Fibroblast of pulmonary artery (primary cell): ENCODE results near the gene PCP2.
A peak's percentile ranks its signal among the peaks of the same experiment; 100 is the strongest.

Source experiments
- DNase-seq: peaks from one replicate; pipeline ENCODE4 v3.0.0-alpha.2; 2010; ENCODE audit warnings: low read depth
- H3K4me3 ChIP-seq: replicated peaks from 2 replicates; pipeline ENCODE4 v1.5.1; 2011; ENCODE audit warnings: low read depth, mild to moderate bottlenecking, control low read depth, low read length, moderate library complexity
- TF ChIP-seq, protein P1 (sequence below): IDR thresholded peaks from 2 replicates; pipeline ENCODE4 v1.5.1; 2011; ENCODE audit warnings: mild to moderate bottlenecking, control low read depth, low read length, inconsistent platforms; ENCODE audit errors: missing control alignments

PCP2 gene

DNA sequence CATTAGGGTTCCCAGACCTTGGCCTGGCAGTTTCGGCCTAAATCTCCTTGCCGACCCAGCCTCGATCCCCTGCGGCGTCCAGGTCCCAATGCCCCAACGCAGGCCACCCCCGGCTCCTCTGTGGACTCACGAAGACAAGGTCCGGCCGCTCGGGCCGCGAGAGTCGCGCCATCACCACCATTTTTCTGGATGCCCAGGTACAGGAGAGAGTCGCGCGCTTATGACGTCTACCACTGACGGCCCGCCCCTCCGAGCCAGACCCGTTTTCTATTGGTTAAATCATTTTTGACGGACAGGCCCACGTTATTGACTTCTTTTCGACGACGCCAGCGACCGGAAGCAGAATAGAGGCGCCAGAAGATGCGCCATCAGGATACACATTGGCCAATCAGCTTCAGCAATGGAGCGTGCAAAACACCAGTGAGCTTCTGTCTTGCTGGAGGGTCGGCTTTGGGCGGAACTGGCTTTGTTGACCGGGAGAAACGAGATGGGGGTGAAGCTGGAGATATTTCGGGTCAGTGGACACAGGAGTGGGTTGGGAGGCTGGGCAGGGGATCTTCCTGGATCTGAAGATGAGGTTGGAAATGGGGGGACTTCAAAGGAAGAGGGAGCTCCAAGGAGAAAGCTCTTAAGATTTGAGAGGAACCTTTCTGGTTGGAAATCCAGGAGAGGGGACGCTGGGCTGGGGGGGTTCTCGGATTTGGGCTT, 4.0 kb downstream of the PCP2 start, which contains the start of the genes PET100 and XAB2:
Gene PET100 (plus strand): TSS at position 447 of the 708 bp plus-strand sequence. CDS start 41 bp downstream, at position 488.
Gene XAB2 (minus strand): TSS at position 199 of the 708 bp plus-strand sequence. CDS start 18 bp downstream, at position 181.
- TF ChIP-seq, protein P1, sequence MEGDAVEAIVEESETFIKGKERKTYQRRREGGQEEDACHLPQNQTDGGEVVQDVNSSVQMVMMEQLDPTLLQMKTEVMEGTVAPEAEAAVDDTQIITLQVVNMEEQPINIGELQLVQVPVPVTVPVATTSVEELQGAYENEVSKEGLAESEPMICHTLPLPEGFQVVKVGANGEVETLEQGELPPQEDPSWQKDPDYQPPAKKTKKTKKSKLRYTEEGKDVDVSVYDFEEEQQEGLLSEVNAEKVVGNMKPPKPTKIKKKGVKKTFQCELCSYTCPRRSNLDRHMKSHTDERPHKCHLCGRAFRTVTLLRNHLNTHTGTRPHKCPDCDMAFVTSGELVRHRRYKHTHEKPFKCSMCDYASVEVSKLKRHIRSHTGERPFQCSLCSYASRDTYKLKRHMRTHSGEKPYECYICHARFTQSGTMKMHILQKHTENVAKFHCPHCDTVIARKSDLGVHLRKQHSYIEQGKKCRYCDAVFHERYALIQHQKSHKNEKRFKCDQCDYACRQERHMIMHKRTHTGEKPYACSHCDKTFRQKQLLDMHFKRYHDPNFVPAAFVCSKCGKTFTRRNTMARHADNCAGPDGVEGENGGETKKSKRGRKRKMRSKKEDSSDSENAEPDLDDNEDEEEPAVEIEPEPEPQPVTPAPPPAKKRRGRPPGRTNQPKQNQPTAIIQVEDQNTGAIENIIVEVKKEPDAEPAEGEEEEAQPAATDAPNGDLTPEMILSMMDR, result no peak
- peak within 1 kb of the TSS; percentile 100 for H3K4me3 ChIP-seq
- DNase-seq, result peak; percentile 99

DNA sequence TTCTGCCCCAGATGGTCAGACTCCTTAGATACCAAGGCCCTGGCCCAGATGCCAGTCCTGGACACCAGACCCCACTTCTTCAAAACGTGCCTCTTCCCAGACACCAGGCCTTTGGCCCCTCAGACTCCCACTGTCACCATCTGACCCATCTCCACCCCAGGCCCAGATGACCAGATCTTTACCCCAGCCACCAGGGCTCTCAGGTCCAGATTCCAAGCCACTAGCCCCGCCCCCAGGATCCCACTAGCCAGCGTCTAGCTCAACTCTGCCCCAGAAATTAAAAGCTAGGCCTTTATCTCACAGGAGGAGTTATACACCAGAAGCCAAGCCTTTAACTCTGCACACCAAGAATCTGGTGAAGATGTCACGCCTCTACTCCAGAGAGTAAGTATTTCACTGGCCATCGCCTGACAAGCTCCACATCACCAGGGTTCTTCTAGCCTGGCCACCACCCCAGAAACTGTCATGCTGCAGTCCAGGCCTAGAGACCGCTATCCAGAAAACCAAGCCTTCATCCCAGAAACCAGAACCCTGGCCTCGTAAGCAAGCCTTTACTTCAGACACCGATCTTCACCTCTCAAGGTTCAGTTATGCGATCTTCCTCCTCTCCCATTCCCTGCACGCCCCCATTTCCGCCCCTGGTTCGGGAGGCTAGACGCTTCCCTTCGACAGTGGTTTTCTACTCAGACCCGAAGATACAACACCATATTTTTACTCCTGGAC, 4.8 kb downstream of the PCP2 start:
- TF ChIP-seq, protein P1, result no peak
- peak overlapping the region; percentile 100 for H3K4me3 ChIP-seq
- no peak for DNase-seq

DNA sequence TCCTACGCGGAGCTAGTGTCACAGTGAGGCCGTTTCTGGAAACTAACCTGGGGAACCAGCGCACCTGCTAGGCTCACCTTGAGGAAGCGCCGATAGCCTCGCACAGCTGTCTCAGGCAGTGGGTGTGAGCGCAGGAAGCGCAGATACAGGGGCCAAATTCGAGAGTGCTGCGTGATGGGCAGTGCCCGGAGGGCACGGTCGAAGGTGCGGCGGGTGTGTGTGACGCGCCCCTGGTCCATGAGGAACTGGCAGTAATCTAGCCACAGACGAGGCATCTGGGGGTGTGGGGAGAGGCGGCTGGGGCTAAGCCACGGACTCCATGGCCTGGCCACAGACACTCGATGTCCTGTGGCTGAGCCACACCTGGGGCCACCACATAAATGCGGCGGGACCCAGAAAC, 6.4 kb downstream of the PCP2 start:
- H3K4me3 ChIP-seq, result no peak overlapping the region
- DNase-seq, result no peak
- TF ChIP-seq, protein P1, result no peak

DNA sequence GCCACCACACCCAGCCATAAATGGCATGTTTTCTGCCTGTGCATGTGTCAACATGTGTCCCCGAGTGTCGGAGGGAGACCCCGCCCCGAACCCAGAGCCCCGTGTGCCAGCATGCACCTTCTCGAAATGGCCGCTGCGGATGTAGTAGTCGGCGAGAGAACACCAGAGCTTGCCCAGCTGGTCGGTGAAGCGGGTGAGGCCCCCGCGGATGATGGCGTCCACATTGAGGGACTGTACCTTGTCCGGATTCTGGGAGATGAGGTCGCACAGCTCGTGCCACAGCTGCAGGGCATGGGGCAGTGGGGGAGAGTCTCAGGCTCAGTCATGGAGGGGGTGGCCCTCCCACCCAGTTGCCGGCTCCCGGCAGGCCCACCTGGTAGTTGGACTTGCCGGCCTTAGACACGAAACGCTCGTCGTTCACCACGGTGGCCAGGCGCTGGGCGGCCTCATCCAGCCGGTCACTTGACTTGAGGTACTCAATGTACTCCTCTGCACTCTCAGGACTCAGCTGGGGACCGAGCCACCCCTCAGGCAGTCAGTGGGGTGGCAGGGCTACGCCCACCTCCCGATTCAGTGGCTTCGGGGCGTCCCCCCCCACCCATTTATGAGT, 7.7 kb downstream of the PCP2 start:
- H3K4me3 ChIP-seq, result no peak overlapping the region
- TF ChIP-seq, protein P1, result no peak
- no peak for DNase-seq

DNA sequence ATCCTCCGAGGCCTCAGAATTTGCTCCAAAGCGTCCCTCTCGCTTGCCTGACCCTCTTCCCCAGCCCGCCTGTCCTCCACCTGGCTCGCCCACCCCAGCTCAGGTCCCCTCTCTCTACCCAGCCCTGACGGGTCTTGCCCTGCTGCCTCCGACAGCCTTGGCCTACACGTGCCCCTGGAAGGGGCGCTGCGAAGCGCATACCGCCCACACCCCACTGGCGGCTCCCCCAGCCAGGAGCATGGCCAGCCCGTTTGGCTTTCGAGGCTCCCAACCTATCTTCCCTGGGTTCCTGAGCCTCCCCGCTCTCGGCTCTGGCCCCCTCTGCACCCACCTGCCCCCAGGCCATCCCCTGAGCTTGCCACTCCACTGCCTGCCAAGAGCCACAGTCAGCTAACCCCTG, 8.7 kb downstream of the PCP2 start:
- no peak for DNase-seq
- no peak overlapping the region for H3K4me3 ChIP-seq
- TF ChIP-seq, protein P1, result no peak

DNA sequence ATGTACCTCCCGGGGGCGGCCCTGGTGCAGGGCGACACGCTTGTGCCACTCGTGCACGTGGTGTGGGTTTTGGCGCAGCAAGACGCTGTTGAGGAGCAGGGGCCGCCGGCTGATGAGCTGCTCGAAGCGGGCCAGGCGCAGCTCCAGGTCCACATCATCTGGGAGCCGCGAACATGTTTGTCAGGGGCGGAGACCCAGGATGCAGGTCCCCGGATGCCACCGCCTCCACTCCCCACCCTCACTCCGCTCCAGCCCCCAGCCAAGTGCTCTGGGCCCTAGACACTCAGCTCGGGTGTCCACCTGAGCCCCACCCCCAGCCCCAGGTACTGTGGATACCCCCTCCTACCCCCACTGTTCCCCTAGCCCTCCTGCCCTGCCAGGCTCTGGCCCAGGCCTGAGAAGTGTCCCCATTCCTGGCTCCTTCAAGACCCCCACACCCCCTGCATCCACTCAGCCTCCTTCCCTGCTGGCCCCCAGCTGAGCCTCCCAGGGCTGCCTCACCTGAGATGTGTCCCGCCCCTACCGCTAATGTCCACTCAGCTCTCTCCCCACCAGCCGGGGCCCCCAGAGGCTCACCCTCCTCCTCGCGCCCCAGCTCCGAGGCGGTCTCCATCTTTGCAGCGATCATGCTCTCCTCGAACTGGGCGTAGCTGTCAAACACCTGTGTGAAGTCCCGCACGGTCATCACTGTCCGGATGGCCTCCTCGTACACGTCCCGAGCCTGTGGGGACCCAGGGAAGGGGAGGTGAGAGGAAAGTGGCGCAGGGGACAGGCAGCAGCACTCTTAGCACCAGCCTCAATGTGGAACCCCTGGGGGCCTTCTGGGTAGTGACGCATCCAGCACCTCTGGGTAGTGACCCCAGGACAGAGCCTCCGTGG, 9.6 kb downstream of the PCP2 start:
- TF ChIP-seq, protein P1, result no peak
- no peak overlapping the region for H3K4me3 ChIP-seq
- DNase-seq, result no peak
